GM19452 (cell line): Measurements from ENCODE around the gene AKR1C4.
"Not testable (repeated sequence)": the region's sequence is repeated elsewhere in the genome, so short reads cannot be mapped to it uniquely, and the experiment has no call there.

ENCODE experiments used
- ATAC-seq: cut with Tn5 transposase; IDR thresholded peaks from one replicate; pipeline ENCODE4 v1.9.1; 2021; ENCODE audit not compliant: unreplicated experiment

The AKR1C4 gene

GRCh38 chr10:5196702-5197113 is at the start of gene AKR1C4:
Gene AKR1C4 (plus strand): TSS chr10:5196837. CDS start chr10:5196868, 31 bp downstream.
- ATAC-seq: no peak

GRCh38 chr10:5146920-5147254 is 49.8 kb upstream of the AKR1C4 start:
- ATAC-seq: no peak

GRCh38 chr10:5147255-5147980 is 49.2 kb upstream of the AKR1C4 start:
- no peak for ATAC-seq

GRCh38 chr10:5147981-5148677 is 48.5 kb upstream of the AKR1C4 start:
- no peak for ATAC-seq

- no peak for ATAC-seq
Observed at GRCh38 chr10:5148678-5149032, 48.0 kb upstream of the AKR1C4 start.

GRCh38 chr10:5151076-5151475 is 45.6 kb upstream of the AKR1C4 start:
- no peak for ATAC-seq

- no peak for ATAC-seq
Observed at GRCh38 chr10:5155951-5156350, 40.7 kb upstream of the AKR1C4 start.

- ATAC-seq: no peak
Observed at GRCh38 chr10:5157501-5157900, 39.1 kb upstream of the AKR1C4 start.

GRCh38 chr10:5159126-5159525 is 37.5 kb upstream of the AKR1C4 start:
- no peak for ATAC-seq

- ATAC-seq: no peak
Observed at GRCh38 chr10:5163487-5163886, 33.1 kb upstream of the AKR1C4 start.

GRCh38 chr10:5165738-5166137 is 30.9 kb upstream of the AKR1C4 start:
- no peak for ATAC-seq

GRCh38 chr10:5168897-5169420 is 27.7 kb upstream of the AKR1C4 start:
- no peak for ATAC-seq

GRCh38 chr10:5175581-5175980 is 21.1 kb upstream of the AKR1C4 start:
- not testable (repeated sequence) for ATAC-seq

GRCh38 chr10:5180503-5180902 is 16.1 kb upstream of the AKR1C4 start:
- not testable (repeated sequence) for ATAC-seq

- ATAC-seq: no peak
Observed at GRCh38 chr10:5183923-5184322, 12.7 kb upstream of the AKR1C4 start.

- no peak for ATAC-seq
Observed at GRCh38 chr10:5184987-5185775, 11.5 kb upstream of the AKR1C4 start, which contains the start of gene AKR1C8. Gene AKR1C8 (minus strand): TSS chr10:5185150. CDS start chr10:5185104, 46 bp downstream.

- no peak for ATAC-seq
Observed at GRCh38 chr10:5187867-5188266, 8.8 kb upstream of the AKR1C4 start.

GRCh38 chr10:5188358-5188757 is 8.3 kb upstream of the AKR1C4 start:
- ATAC-seq: no peak

GRCh38 chr10:5194431-5194830 is 2.2 kb upstream of the AKR1C4 start:
- ATAC-seq: no peak

- no peak for ATAC-seq
Observed at GRCh38 chr10:5195727-5196374, 786 bp upstream of the AKR1C4 start.

- no peak for ATAC-seq
Observed at GRCh38 chr10:5198386-5198785, 1.7 kb downstream of the AKR1C4 start.
